Measurements from ENCODE around the gene CHST15. TPM values are rescaled to one million over a fixed set of nuclear protein-coding genes. Genes with fewer than 3 reads are reported as not detected.

CHST15 gene
- total and polyA plus RNA-seq, 2 of the 13 experiments (the other 11 are each of a cell fraction or from before 2014, with no cell fraction given): 1.4 to 94.7 TPM

GRCh38 chr10:124035928-124036558 is 57.4 kb downstream of the CHST15 start (continued):
- TF ChIP-seq NR2F1 (CRISPR knock-in tag; IDR thresholded peaks at IDR 0.05) (peak; percentile 99 to 100), MTA3 (CRISPR knock-in tag; IDR thresholded peaks at IDR 0.05) (no peak), ZNF646 (CRISPR knock-in tag; IDR thresholded peaks at IDR 0.05) (peak; percentile 32; the same call in 1 of the 2 replicates), NFAT5 (CRISPR knock-in tag; IDR thresholded peaks at IDR 0.05) (peak; percentile 36; the same call in 1 of the 2 replicates), MAFG (CRISPR knock-in tag; IDR thresholded peaks at IDR 0.05) (no peak), ZNF850 (CRISPR knock-in tag; conservative IDR thresholded peaks at IDR 0.05) (no peak), ZNF333 (CRISPR knock-in tag; IDR thresholded peaks at IDR 0.05; ENCODE audit: borderline replicate concordance) (0 out of 2 replicates have a peak, but pooled peaks have one; percentile 22), ZNF644 (CRISPR knock-in tag; IDR thresholded peaks at IDR 0.05; ENCODE audit: low read depth) (0 out of 2 replicates have a peak, but pooled peaks have one; percentile 17), UBTF (CRISPR knock-in tag; IDR thresholded peaks at IDR 0.05) (peak; percentile 88), SRSF1 (optimal IDR thresholded peaks at IDR 0.05; ENCODE audit: low read depth, low read length) (peak; percentile 71), MAZ (IDR thresholded peaks at IDR 0.05; ENCODE audit: borderline replicate concordance, low read depth, low read length) (peak; percentile 98), MAZ (CRISPR knock-in tag; IDR thresholded peaks at IDR 0.05; ENCODE audit: low read depth) (peak; percentile 95), KDM4B (CRISPR knock-in tag; IDR thresholded peaks at IDR 0.05) (no peak; the same call in none of the 2 replicates), ZNF549 (CRISPR knock-in tag; IDR thresholded peaks at IDR 0.05) (no peak), ZNF792 (CRISPR knock-in tag; IDR thresholded peaks at IDR 0.05) (peak; percentile 86)

Measured in HepG2 (cell line).